WI38 (cell line): ENCODE results near the gene RANBP17.

Experiments used
- H3K4me3 ChIP-seq: 2 replicates; pipeline ENCODE4 v1.5.1; 2011; ENCODE audit warnings: low read depth, mild to moderate bottlenecking, control low read depth, low read length
- TF ChIP-seq, protein P1 (sequence below): IDR thresholded peaks from 2 replicates; pipeline ENCODE4 v1.5.1; 2012; ENCODE audit warnings: low read depth, mild to moderate bottlenecking, control low read depth, low read length

RANBP17 gene

DNA sequence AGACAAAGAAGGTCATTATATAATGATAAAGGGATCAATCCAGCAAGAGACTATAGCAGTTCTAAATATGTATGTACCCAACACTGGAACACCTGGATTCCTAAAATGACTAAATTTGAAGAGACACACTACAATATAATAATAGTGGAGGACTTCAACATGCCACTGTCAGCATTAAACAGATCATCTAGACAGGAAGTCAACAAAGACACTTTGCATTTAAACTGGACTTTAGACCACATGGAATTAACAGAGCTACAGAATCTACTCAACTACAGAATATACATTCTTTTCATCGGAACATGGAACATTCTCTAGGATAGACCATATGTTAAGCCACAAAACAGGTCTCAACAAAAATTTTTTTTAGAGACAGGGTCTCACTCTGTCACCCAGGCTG, 388.9 kb downstream of the RANBP17 start:
- TF ChIP-seq, protein P1, sequence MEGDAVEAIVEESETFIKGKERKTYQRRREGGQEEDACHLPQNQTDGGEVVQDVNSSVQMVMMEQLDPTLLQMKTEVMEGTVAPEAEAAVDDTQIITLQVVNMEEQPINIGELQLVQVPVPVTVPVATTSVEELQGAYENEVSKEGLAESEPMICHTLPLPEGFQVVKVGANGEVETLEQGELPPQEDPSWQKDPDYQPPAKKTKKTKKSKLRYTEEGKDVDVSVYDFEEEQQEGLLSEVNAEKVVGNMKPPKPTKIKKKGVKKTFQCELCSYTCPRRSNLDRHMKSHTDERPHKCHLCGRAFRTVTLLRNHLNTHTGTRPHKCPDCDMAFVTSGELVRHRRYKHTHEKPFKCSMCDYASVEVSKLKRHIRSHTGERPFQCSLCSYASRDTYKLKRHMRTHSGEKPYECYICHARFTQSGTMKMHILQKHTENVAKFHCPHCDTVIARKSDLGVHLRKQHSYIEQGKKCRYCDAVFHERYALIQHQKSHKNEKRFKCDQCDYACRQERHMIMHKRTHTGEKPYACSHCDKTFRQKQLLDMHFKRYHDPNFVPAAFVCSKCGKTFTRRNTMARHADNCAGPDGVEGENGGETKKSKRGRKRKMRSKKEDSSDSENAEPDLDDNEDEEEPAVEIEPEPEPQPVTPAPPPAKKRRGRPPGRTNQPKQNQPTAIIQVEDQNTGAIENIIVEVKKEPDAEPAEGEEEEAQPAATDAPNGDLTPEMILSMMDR = no peak
- no peak overlapping the region for H3K4me3 ChIP-seq

DNA sequence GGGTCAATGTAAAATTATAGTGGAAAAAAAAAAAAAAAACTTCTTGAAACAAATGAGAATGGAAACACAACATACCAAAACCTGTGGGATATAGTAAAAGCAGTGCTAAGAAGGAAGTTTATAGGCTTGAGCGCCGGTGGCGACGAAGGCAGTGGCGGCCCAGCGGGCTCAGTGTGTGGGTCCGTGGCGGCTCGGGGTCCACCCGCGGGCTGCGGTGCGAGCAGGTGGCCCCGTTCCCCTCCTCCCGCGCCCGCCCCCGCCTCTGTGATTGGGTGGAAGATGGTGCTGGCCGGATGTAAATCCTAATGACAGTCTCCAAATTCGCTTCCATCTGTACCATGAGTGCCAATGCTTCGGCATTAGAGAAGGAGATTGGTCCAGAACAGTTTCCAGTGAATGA, 389.7 kb downstream of the RANBP17 start:
- no peak overlapping the region for H3K4me3 ChIP-seq
- TF ChIP-seq, protein P1 = no peak

DNA sequence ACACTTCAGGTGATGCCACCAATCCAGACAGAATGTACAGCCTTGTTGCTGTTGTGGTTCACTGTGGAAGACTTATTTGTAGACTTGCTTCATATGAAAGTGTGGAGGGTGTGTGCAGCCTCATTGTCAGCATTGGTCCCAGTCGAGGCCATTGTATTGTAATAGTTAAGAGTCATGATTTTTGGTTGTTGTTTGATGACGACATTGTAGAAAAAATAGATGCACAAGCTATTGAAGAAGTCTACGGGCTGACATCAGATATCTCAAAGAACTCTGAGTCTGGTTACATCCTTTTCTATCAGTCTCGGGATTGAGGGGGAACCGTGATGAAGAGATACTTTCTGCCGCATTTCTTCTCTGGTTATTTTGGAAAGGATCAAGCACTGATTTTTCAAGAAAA, 390.9 kb downstream of the RANBP17 start:
- no peak overlapping the region for H3K4me3 ChIP-seq
- TF ChIP-seq, protein P1 = no peak

DNA sequence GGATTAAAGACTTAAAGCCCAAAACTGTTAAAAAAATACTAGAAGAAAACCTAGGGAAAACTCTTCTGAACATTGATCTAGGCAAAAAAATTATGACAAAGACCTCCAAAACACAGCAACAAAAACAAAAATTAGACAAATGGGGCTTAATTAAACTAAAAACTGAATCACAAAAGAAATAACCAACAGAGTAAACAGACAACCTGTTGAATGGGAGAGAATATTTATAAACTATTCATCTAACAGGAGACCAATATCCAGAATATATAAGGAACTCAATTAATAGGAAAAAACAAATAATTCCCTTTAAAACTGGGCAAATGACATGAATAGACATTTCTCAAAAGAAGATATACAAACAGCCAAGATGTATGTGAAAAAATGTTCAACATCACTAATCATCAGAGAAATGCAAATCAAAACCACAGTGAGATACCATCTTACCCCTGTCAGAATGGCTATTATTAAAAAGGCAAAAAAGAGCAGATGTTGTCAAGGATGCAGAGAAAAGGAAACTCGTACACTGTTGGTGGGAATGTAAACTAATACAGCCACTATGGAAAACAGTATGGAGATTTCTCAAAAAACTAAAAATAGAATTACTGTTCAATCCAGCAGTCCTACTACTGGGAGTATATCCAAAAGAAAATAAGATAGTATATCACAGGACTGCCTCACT, 397.1 kb downstream of the RANBP17 start:
- H3K4me3 ChIP-seq = no peak overlapping the region
- TF ChIP-seq, protein P1 = no peak

DNA sequence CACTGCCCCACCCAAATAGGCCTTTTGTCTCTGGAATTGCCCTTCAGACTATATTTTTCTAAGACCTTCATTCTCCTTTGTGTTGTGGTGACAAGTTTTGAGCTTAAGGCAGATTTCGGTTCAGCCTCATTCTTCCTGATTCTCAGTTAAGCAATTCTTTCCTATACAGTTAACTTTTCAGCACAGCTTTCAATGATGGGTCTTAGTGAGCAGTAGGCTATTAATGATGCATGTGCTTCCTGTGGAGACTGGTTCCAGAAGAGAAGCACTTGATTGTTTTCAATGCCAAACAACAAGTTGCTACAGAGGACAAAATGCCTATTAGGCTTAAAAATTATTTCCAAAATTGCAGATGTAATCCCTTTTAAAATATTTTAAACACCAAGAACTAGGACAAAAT, 399.5 kb downstream of the RANBP17 start:
- no peak overlapping the region for H3K4me3 ChIP-seq
- TF ChIP-seq, protein P1 = no peak

DNA sequence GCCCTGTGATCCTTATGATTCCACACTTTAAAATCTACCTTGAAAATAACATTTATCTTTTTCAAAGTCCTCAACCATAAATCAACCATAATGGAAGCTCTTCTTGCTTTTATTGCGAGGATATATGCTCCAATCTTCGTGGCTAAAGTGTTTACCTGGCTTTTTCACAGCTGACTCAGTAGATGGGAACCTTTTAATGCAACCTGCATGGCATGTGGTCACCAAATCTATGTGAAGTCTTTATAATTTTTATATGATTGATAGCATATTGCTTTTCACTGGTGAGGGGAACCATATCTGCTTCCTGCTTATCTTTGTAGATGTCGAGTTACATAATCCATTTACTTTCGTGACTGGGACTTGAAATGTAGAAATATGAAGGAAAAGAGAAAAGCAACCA, 400.1 kb downstream of the RANBP17 start:
- no peak overlapping the region for H3K4me3 ChIP-seq
- TF ChIP-seq, protein P1 = no peak

DNA sequence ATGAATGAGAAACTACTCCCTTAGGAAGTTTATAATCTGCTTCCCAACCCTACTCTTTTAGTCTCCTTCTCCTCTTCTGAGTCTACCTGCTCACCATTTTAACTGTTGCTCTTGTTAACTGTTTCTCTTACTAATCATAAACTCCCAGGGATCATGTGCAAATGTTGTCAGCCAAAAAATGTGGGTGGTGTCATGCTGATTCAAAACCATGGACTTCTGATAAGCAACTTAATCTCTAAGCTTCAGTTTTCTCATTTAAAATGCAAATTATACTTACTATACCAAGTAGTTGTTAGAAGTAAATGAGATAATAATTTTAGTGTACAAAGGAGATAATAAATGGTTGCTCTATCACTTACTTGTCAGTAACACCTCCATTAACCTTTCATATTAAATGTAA, 401.4 kb downstream of the RANBP17 start:
- no peak overlapping the region for H3K4me3 ChIP-seq
- TF ChIP-seq, protein P1 = no peak
